Peyer's patch (tissue), 4 donors: ENCODE data around the gene UFSP2. TPM values are rescaled to one million over a fixed set of nuclear protein-coding genes. Genes with fewer than 3 reads are reported as not detected.

ENCODE experiments used
- DNase-seq, 3 donors: peaks; one replicate each; pipeline ENCODE4 v3.0.0-alpha.2; 2017 to 2019
- H3K27ac ChIP-seq, 4 donors: fragments of 200-600 bp; sonication (generic); one replicate each; pipeline ENCODE4 v1.5.1; 2016 to 2019
- H3K27me3 ChIP-seq, 2 donors: fragments of 200-600 bp; sonication (generic); one replicate each; pipeline ENCODE4 v1.5.1; 2019
- H3K36me3 ChIP-seq, 3 donors: fragments of 200-600 bp; sonication (generic); one replicate each; pipeline ENCODE4 v1.5.1; 2016 to 2019
- H3K4me1 ChIP-seq, 4 donors: fragments of 200-600 bp; sonication (generic); one replicate each; pipeline ENCODE4 v1.5.1; 2016 to 2019
- H3K4me3 ChIP-seq, 4 donors: fragments of 200-600 bp; sonication (generic); 1 replicate in 3 of 4; 2 replicates in 1 of 4; pipeline ENCODE4 v1.5.1; 2016 to 2019; ENCODE audit warnings: mild to moderate bottlenecking in 1 of 4
- H3K9me3 ChIP-seq, 4 donors: fragments of 200-600 bp; sonication (generic); one replicate each; pipeline ENCODE4 v1.5.1; 2016 to 2019; ENCODE audit warnings: mild to moderate bottlenecking in 1 of 4
- POLR2A ChIP-seq, 2 donors: fragments of 450-650 bp; IDR thresholded peaks; one replicate each; pipeline ENCODE4 v1.5.1; 2017; ENCODE audit warnings: antibody characterized with exemption in 2 of 2, mild to moderate bottlenecking in 2 of 2, moderate library complexity in 2 of 2
- total RNA-seq, 4 donors: library from RNA; depleted of rRNA; stranded (reverse); fragments of >200 nt; gene quantifications; one replicate each; pipeline ENCODE4 v1.1.0, GENCODE V29; 2016
- TF ChIP-seq, protein P1 (sequence below), 6 experiments: fragments of 450-650 bp in 4 of 6; fragments of 200-600 bp in 2 of 6; sonication (generic) in 1 of 6; IDR thresholded peaks; one replicate each; pipeline ENCODE4 v1.5.1; 2017 to 2019; ENCODE audit warnings: antibody characterized with exemption in 6 of 6, mild to moderate bottlenecking in 3 of 6, moderate library complexity in 1 of 6

The UFSP2 gene
- total RNA-seq, 4 donors from 2014 or later: 6.7 to 22.0 (median 17.8) TPM

GRCh38 chr4:185374573-185374972 lies 51.2 kb downstream of the UFSP2 start:
- no peaks in the 10 kb centered on the region for H3K27me3 ChIP-seq
- peaks cover 0 to 19% (median 0%) of the 10 kb centered on the region in 3 donors for H3K36me3 ChIP-seq
- no peak for DNase-seq
- no peak overlapping the region for H3K4me3 ChIP-seq
- no peak overlapping the region for H3K27ac ChIP-seq
- no peaks in the 10 kb centered on the region for H3K9me3 ChIP-seq
- no peaks in the 10 kb centered on the region for H3K4me1 ChIP-seq
- TF ChIP-seq, protein P1, sequence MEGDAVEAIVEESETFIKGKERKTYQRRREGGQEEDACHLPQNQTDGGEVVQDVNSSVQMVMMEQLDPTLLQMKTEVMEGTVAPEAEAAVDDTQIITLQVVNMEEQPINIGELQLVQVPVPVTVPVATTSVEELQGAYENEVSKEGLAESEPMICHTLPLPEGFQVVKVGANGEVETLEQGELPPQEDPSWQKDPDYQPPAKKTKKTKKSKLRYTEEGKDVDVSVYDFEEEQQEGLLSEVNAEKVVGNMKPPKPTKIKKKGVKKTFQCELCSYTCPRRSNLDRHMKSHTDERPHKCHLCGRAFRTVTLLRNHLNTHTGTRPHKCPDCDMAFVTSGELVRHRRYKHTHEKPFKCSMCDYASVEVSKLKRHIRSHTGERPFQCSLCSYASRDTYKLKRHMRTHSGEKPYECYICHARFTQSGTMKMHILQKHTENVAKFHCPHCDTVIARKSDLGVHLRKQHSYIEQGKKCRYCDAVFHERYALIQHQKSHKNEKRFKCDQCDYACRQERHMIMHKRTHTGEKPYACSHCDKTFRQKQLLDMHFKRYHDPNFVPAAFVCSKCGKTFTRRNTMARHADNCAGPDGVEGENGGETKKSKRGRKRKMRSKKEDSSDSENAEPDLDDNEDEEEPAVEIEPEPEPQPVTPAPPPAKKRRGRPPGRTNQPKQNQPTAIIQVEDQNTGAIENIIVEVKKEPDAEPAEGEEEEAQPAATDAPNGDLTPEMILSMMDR (IDR thresholded peaks at IDR 0.05): no peak
- TF ChIP-seq POLR2A (IDR thresholded peaks at IDR 0.05): no peak

DNA sequence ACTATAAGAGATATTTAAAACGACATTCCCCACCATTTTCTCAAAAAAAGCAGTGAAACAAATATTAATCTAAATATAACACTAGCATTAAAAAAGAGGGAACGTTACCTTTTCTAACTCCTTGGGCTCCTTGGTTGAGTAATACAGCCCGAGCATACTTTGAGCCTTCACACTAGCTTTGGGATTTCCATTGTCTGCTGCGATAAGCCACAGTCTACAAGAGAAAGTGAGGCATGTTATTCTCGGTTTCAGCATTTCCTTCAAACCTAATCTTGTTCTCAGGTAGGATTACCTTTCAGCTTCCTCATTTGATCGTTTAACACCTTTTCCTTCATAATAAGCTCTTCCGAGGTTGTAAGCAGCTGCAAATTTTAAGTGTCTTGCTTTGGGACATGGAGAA lies 51.7 kb downstream of the UFSP2 start:
- Histone ChIP-seq H3K4me1 (no peaks in the 10 kb centered on the region), H3K36me3 (peaks cover 0 to 19% (median 0%) of the 10 kb centered on the region in 3 donors), H3K9me3 (no peaks in the 10 kb centered on the region), H3K4me3 (no peak overlapping the region), H3K27ac (no peak overlapping the region), H3K27me3 (no peaks in the 10 kb centered on the region)
- no peak for DNase-seq
- TF ChIP-seq, protein P1 (IDR thresholded peaks at IDR 0.05): no peak
- no peak for TF ChIP-seq POLR2A (IDR thresholded peaks at IDR 0.05)

GRCh38 chr4:185371702-185372101 lies 54.1 kb downstream of the UFSP2 start:
- DNase-seq: no peak
- no peaks in the 10 kb centered on the region for H3K9me3 ChIP-seq
- no peak overlapping the region for H3K4me3 ChIP-seq
- no peaks in the 10 kb centered on the region for H3K27me3 ChIP-seq
- H3K36me3 ChIP-seq: peaks cover 0 to 19% (median 0%) of the 10 kb centered on the region in 3 donors
- no peak overlapping the region for H3K27ac ChIP-seq
- no peaks in the 10 kb centered on the region for H3K4me1 ChIP-seq
- TF ChIP-seq, protein P1 (IDR thresholded peaks at IDR 0.05): no peak
- no peak for TF ChIP-seq POLR2A (IDR thresholded peaks at IDR 0.05)

GRCh38 chr4:185370268-185370949 lies 55.4 kb downstream of the UFSP2 start:
- Histone ChIP-seq H3K4me1 (no peaks in the 10 kb centered on the region), H3K4me3 (no peak overlapping the region), H3K27me3 (no peaks in the 10 kb centered on the region), H3K9me3 (no peaks in the 10 kb centered on the region), H3K36me3 (peaks cover 0 to 19% (median 0%) of the 10 kb centered on the region in 3 donors), H3K27ac (no peak overlapping the region)
- no peak for DNase-seq
- TF ChIP-seq, protein P1 (IDR thresholded peaks at IDR 0.05): no peak

- no peaks in the 10 kb centered on the region for H3K9me3 ChIP-seq
- H3K4me3 ChIP-seq: no peak overlapping the region
- no peak for DNase-seq
- no peaks in the 10 kb centered on the region for H3K27me3 ChIP-seq
- no peak for TF ChIP-seq POLR2A (IDR thresholded peaks at IDR 0.05)
- TF ChIP-seq, protein P1 (IDR thresholded peaks at IDR 0.05): no peak
- H3K36me3 ChIP-seq: peaks cover 0 to 19% (median 0%) of the 10 kb centered on the region in 3 donors
- no peaks in the 10 kb centered on the region for H3K4me1 ChIP-seq
- H3K27ac ChIP-seq: no peak overlapping the region
Measured at GRCh38 chr4:185369731-185370130, 56.0 kb downstream of the UFSP2 start.
